ENCODE results near the gene MTUS2. TPM values are rescaled to one million over a fixed set of nuclear protein-coding genes. Genes with fewer than 3 reads are reported as not detected.

The MTUS2 gene
- total and polyA plus RNA-seq, 2 donors (not counting 3 experiments of a cell fraction or from before 2014, with no cell fraction given): not detected

DNA sequence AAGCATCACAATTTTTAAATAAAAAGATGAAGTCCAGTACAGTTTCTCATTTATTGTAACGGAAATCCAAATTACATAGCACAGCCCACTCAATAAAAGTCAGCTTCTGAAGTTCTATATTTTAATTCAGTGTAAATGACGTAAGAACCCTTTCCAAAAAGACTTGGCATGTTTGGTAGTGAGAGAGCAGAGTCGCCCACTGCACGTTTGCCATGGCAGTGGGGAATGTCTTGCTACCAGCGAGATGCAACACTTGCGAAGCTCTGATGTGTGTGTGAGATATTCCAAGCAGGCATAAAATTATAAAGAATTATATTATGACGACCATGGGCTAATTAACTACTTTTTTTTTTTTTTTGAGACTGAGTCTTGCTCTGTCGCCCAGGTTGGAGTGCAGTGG lies 585.3 kb downstream of the MTUS2 start:
- intact Hi-C loops (cut with micrococcal nuclease): no loop called here
- Histone ChIP-seq H3K4me3 (replicated peaks in 1 of 3; ENCODE audit: insufficient read depth in 1 of 3, low read depth in 1 of 3, low read length in 3 of 3) (no peak overlapping the region), H3K4me1 (ENCODE audit: control insufficient read depth, extremely low read depth, insufficient read depth, low read length) (no peaks in the 10 kb centered on the region), H3K79me2 (ENCODE audit: control insufficient read depth, insufficient read depth, low read length) (no peaks in the 10 kb centered on the region), H3K9ac (replicated peaks; ENCODE audit: extremely low read depth, insufficient read depth, low read length) (no peak overlapping the region), H3K27ac (ENCODE audit: insufficient read depth, low read depth, low read length) (no peak overlapping the region), H3K9me3 (replicated peaks; ENCODE audit: control insufficient read depth, insufficient read depth, low read length) (no peaks in the 10 kb centered on the region), H3K27me3 (ENCODE audit: control insufficient read depth in 2 of 2, insufficient read depth in 2 of 2, low read length in 2 of 2) (no peaks in the 10 kb centered on the region), H4K20me1 (replicated peaks; ENCODE audit: control insufficient read depth, extremely low read depth, insufficient read depth, low read length) (no peaks in the 10 kb centered on the region), H3K36me3 (ENCODE audit: control insufficient read depth in 2 of 2, extremely low read depth in 1 of 2, insufficient read depth in 2 of 2, low read length in 2 of 2) (no peaks in the 10 kb centered on the region), H3K9me1 (replicated peaks; ENCODE audit: control insufficient read depth, extremely low read depth, insufficient read depth, low read length) (no peaks in the 10 kb centered on the region), H3K4me2 (ENCODE audit: insufficient read depth, low read length) (no peak overlapping the region), H2AFZ (ENCODE audit: low read depth, low read length) (no peak overlapping the region)
- no TSS peak for BruUV-seq (replicated peaks)
- ChIA-PET POLR2A (no interaction called here), CTCF (no interaction called here)
- TF ChIP-seq JUN (IDR thresholded peaks at IDR 0.05; ENCODE audit: borderline replicate concordance, insufficient read depth, insufficient read length, low read depth) (no peak), FOS (IDR thresholded peaks at IDR 0.05; ENCODE audit: borderline replicate concordance, insufficient read depth, low read length) (no peak), POLR2AphosphoS5 (IDR thresholded peaks at IDR 0.05; ENCODE audit: insufficient read depth, low read depth, low read length) (no peak), MAX (IDR thresholded peaks at IDR 0.05; ENCODE audit: insufficient read depth, insufficient read length) (no peak), MYC (IDR thresholded peaks at IDR 0.05; ENCODE audit: low read depth, low read length) (no peak), POLR2A (IDR thresholded peaks at IDR 0.05; ENCODE audit: low read depth, low read length) (no peak), EZH2 (IDR thresholded peaks at IDR 0.05; ENCODE audit: borderline replicate concordance, low read depth, low read length, severe bottlenecking) (no peak), GATA2 (IDR thresholded peaks at IDR 0.05; ENCODE audit: insufficient read depth, insufficient read length, low read depth, low read length) (no peak), CTCF (IDR thresholded peaks at IDR 0.05; ENCODE audit: extremely low read depth in 1 of 2, insufficient read depth in 1 of 2, low read depth in 1 of 2, low read length in 2 of 2) (no peak)
- DNase-seq (ENCODE audit: low read depth, low spot score) (no peak), FAIRE-seq (no peak)
- dilution Hi-C loops (cut with MboI; ENCODE audit: extremely low pct_ligation_motif_present, low sequenced_read_pairs): no loop called here
